PC-3 (cell line): ENCODE data around the gene CBL. TPM values are rescaled to one million over a fixed set of nuclear protein-coding genes. Genes with fewer than 3 reads are reported as not detected.

Experiments used
- ATAC-seq: fragments of 200-7000 bp; cut with Tn5 transposase; 2 replicates; pipeline ENCODE4 v1.9.1; 2020; ENCODE audit warnings: mild to moderate bottlenecking, moderate library complexity
- BruUV-seq: library from RNA; stranded (reverse); fragments of 400-500 nt; replicated peaks from 2 replicates; lab custom pipeline; 2021; lab: Mats Ljungman, UMichigan
- CTCF ChIA-PET: fragments of 300-600 bp; sonication (Branson Sonifier 250); formaldehyde crosslinking; loops from one replicate; lab custom pipeline; 2022; ENCODE audit warnings: antibody characterized with exemption; lab: Charles Lee
- POLR2A ChIA-PET: fragments of 300-600 bp; sonication (Branson Sonifier 250); formaldehyde crosslinking; loops from one replicate; lab custom pipeline; 2022; ENCODE audit warnings: antibody characterized with exemption; ENCODE audit not compliant: unreplicated experiment; lab: Charles Lee
- DNase-seq: peaks from one replicate; pipeline ENCODE4 v3.0.0-alpha.2; 2015
- H2AFZ ChIP-seq: fragments of 300-600 bp; sonication (generic); 2 replicates; pipeline ENCODE4 v1.6.0; 2016; ENCODE audit warnings: antibody characterized with exemption, low read length
- H3F3A ChIP-seq: fragments of 300-600 bp; sonication (generic); one replicate; pipeline ENCODE4 v1.6.0; 2017; ENCODE audit warnings: antibody characterized with exemption, low read length, control low read depth, mild to moderate bottlenecking; ENCODE audit not compliant: unreplicated experiment
- H3K27ac ChIP-seq: fragments of 300-600 bp; sonication (generic); 2 replicates; pipeline ENCODE4 v1.5.1; 2016; ENCODE audit warnings: mild to moderate bottlenecking, low read length
- H3K27me3 ChIP-seq: fragments of 300-600 bp; sonication (generic); 2 replicates; pipeline ENCODE4 v1.6.1; 2016; ENCODE audit warnings: low read length, mixed read lengths
- H3K36me3 ChIP-seq: fragments of 300-600 bp; sonication (generic); 2 replicates; pipeline ENCODE4 v1.6.1; 2016; ENCODE audit warnings: low read depth, mixed run types, low read length, mixed read lengths
- H3K4me1 ChIP-seq: fragments of 300-600 bp; sonication (generic); 2 replicates; pipeline ENCODE4 v1.5.1; 2016; ENCODE audit warnings: low read length; ENCODE audit not compliant: insufficient read depth
- H3K4me2 ChIP-seq: fragments of 300-600 bp; sonication (generic); 2 replicates; pipeline ENCODE4 v1.6.0; 2016; ENCODE audit warnings: low read length
- H3K4me3 ChIP-seq: fragments of 300-600 bp; sonication (generic); 2 replicates; pipeline ENCODE4 v1.5.1; 2016; ENCODE audit warnings: mild to moderate bottlenecking, low read length, mixed read lengths
- H3K79me2 ChIP-seq: fragments of 300-600 bp; sonication (generic); 2 replicates; pipeline ENCODE4 v1.6.1; 2017; ENCODE audit warnings: low read length, mixed read lengths
- H3K9ac ChIP-seq: fragments of 300-600 bp; sonication (generic); 2 replicates; pipeline ENCODE4 v1.6.0; 2016; ENCODE audit warnings: mild to moderate bottlenecking, low read length
- H3K9me2 ChIP-seq: fragments of 300-600 bp; sonication (generic); replicated peaks from 2 replicates; pipeline ENCODE4 v1.6.1; 2016; ENCODE audit warnings: mixed run types, low read length, mixed read lengths
- H3K9me3 ChIP-seq: fragments of 300-600 bp; sonication (generic); 2 replicates; pipeline ENCODE4 v1.6.1; 2016; ENCODE audit warnings: low read length, mixed read lengths
- H4K20me1 ChIP-seq: fragments of 300-600 bp; sonication (generic); 2 replicates; pipeline ENCODE4 v1.6.1; 2016; ENCODE audit warnings: low read length, mixed read lengths
- EZH2 ChIP-seq: fragments of 300-600 bp; sonication (generic); IDR thresholded peaks from one replicate; pipeline ENCODE4 v1.6.1; 2017; ENCODE audit warnings: antibody characterized with exemption, mild to moderate bottlenecking, low read length; ENCODE audit not compliant: unreplicated experiment
- EZH2phosphoT487 ChIP-seq: fragments of 300-600 bp; sonication (generic); IDR thresholded peaks from 2 replicates; pipeline ENCODE4 v1.6.1; 2018; ENCODE audit warnings: mild to moderate bottlenecking, antibody characterized with exemption, low read length, borderline replicate concordance
- intact Hi-C: fragments of 100-400 bp; cut with micrococcal nuclease; formaldehyde crosslinking; loops from 2 replicates; pipeline ENCODE4 v1.9.0; 2023
- total RNA-seq: library from RNA; depleted of rRNA; stranded (reverse); fragments of >200 nt; gene quantifications from 2 replicates; pipeline ENCODE4 v1.2.3, GENCODE V29; 2014
- TF ChIP-seq, protein P1 (sequence below): fragments of 300-600 bp; sonication (generic); conservative IDR thresholded peaks from 2 replicates; pipeline ENCODE4 v1.5.1; 2017; ENCODE audit warnings: antibody characterized with exemption, low read depth, mild to moderate bottlenecking, low read length

The CBL gene
- total RNA-seq, 1 experiment from 2014 or later: 11.4 TPM

- Histone ChIP-seq H2AFZ (no peak overlapping the region), H3K9me2 (no peaks in the 10 kb centered on the region), H3K27ac (no peak overlapping the region), H3K4me3 (no peak overlapping the region), H3K27me3 (no peaks in the 10 kb centered on the region), H3K79me2 (no peaks in the 10 kb centered on the region), H4K20me1 (no peaks in the 10 kb centered on the region), H3K4me1 (peaks cover 23% of the 10 kb centered on the region), H3F3A (no peaks in the 10 kb centered on the region), H3K36me3 (no peaks in the 10 kb centered on the region), H3K4me2 (no peak overlapping the region), H3K9ac (no peak overlapping the region), H3K9me3 (no peaks in the 10 kb centered on the region)
- no peak for TF ChIP-seq EZH2
- TF ChIP-seq EZH2phosphoT487: no peak
- TF ChIP-seq, protein P1, sequence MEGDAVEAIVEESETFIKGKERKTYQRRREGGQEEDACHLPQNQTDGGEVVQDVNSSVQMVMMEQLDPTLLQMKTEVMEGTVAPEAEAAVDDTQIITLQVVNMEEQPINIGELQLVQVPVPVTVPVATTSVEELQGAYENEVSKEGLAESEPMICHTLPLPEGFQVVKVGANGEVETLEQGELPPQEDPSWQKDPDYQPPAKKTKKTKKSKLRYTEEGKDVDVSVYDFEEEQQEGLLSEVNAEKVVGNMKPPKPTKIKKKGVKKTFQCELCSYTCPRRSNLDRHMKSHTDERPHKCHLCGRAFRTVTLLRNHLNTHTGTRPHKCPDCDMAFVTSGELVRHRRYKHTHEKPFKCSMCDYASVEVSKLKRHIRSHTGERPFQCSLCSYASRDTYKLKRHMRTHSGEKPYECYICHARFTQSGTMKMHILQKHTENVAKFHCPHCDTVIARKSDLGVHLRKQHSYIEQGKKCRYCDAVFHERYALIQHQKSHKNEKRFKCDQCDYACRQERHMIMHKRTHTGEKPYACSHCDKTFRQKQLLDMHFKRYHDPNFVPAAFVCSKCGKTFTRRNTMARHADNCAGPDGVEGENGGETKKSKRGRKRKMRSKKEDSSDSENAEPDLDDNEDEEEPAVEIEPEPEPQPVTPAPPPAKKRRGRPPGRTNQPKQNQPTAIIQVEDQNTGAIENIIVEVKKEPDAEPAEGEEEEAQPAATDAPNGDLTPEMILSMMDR: no peak
- ChIA-PET POLR2A (no interaction called here), CTCF (no interaction called here)
- no TSS peak for BruUV-seq
- DNase-seq (no peak), ATAC-seq (no peak)
- intact Hi-C loops: no loop called here
Observed at GRCh38 chr11:119192111-119192510, 14.0 kb upstream of the CBL start.

DNA sequence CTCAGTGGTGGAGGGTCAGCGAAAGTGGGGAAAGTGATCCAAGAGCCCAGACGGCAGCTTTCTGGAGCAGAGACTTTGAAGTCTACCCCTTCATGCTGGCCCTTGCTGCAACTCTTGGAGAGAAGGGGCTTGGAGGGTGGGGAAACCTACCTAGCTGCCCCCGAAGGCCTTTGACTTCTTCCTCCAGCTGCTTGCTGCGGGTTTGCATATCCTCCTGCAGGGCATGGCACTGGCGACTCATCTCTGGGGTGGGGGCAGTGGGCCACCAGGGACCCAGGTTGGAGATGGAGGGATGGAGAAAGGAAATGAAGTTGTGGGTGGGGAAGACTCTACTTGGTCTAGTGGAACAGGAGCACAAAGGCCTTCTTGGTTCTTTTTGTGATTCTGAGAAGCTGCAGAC is 13.1 kb upstream of the CBL start:
- no peaks in the 10 kb centered on the region for H3F3A ChIP-seq
- no peaks in the 10 kb centered on the region for H3K9me3 ChIP-seq
- CTCF ChIA-PET: no interaction called here
- no peaks in the 10 kb centered on the region for H3K36me3 ChIP-seq
- no peak overlapping the region for H2AFZ ChIP-seq
- no peak for ATAC-seq
- H3K27me3 ChIP-seq: no peaks in the 10 kb centered on the region
- H3K9ac ChIP-seq: no peak overlapping the region
- H3K4me2 ChIP-seq: no peak overlapping the region
- H3K27ac ChIP-seq: no peak overlapping the region
- BruUV-seq: no TSS peak
- H3K9me2 ChIP-seq: no peaks in the 10 kb centered on the region
- intact Hi-C loops: no loop called here
- no peak for TF ChIP-seq EZH2phosphoT487
- H3K79me2 ChIP-seq: no peaks in the 10 kb centered on the region
- no peak for DNase-seq
- no peaks in the 10 kb centered on the region for H4K20me1 ChIP-seq
- POLR2A ChIA-PET: no interaction called here
- no peak overlapping the region for H3K4me3 ChIP-seq
- peaks cover 23% of the 10 kb centered on the region for H3K4me1 ChIP-seq

GRCh38 chr11:119193626-119194025 is 12.5 kb upstream of the CBL start:
- Histone ChIP-seq H3K27me3 (no peaks in the 10 kb centered on the region), H3K9ac (no peak overlapping the region), H3K4me1 (peaks cover 23% of the 10 kb centered on the region), H4K20me1 (no peaks in the 10 kb centered on the region), H3K27ac (no peak overlapping the region), H3K4me2 (no peak overlapping the region), H3K9me2 (no peaks in the 10 kb centered on the region), H3K4me3 (no peak overlapping the region), H2AFZ (no peak overlapping the region), H3K9me3 (no peaks in the 10 kb centered on the region), H3K36me3 (no peaks in the 10 kb centered on the region), H3K79me2 (no peaks in the 10 kb centered on the region), H3F3A (no peaks in the 10 kb centered on the region)
- intact Hi-C loops: no loop called here
- ATAC-seq: no peak
- DNase-seq: no peak
- CTCF ChIA-PET: no interaction called here
- BruUV-seq: no TSS peak
- TF ChIP-seq EZH2phosphoT487 (no peak), EZH2 (no peak)
- TF ChIP-seq, protein P1: no peak
- POLR2A ChIA-PET: no interaction called here
